Lower leg skin (tissue), 4 donors: ENCODE data around the gene TBX10. TPM values are rescaled to one million over a fixed set of nuclear protein-coding genes. Genes with fewer than 3 reads are reported as not detected.

ENCODE experiments used
- DNase-seq, 2 donors: peaks; one replicate each; pipeline ENCODE4 v3.0.0-alpha.2; 2019; ENCODE audit warnings: low spot score in 2 of 2
- H3K4me3 ChIP-seq: fragments of 200-600 bp; sonication (generic); 2 replicates; pipeline ENCODE4 v1.5.1; 2017; ENCODE audit warnings: mild to moderate bottlenecking, low read depth; ENCODE audit not compliant: poor library complexity, severe bottlenecking
- CTCF ChIP-seq, 3 donors: fragments of 450-650 bp; IDR thresholded peaks; one replicate each; pipeline ENCODE4 v1.5.1; 2016; ENCODE audit warnings: antibody characterized with exemption in 3 of 3, mild to moderate bottlenecking in 3 of 3, moderate library complexity in 2 of 3
- POLR2A ChIP-seq, 2 donors: fragments of 450-650 bp; IDR thresholded peaks; one replicate each; pipeline ENCODE4 v1.6.1; 2016 to 2017; ENCODE audit warnings: antibody characterized with exemption in 2 of 2, mild to moderate bottlenecking in 1 of 2, moderate library complexity in 1 of 2
- WGBS, 2 donors: methylation state at CpG; one replicate each; pipeline ENCODE4 v1.1.5; 2018; 5-methylcytosine and 5-hydroxymethylcytosine counted together
- intact Hi-C: fragments of 100-400 bp; cut with DNase I; formaldehyde crosslinking; loops from one replicate; pipeline ENCODE4 v1.15.0; 2023; ENCODE audit warnings: low total_unique reads
- total RNA-seq, 4 donors: library from RNA; depleted of rRNA; stranded (reverse); fragments of >200 nt; gene quantifications; one replicate each; pipeline ENCODE4 v1.1.0, GENCODE V29; 2016

The TBX10 gene
- total RNA-seq, 4 donors from 2014 or later = not detected

GRCh38 chr11:67651976-67652781, 12.6 kb upstream of the TBX10 start:
- WGBS, 2 donors = 32 to 36% methylated on average over 13 of the region's 13 CpGs
- no peak overlapping the region for H3K4me3 ChIP-seq
- intact Hi-C loops = no loop called here
- DNase-seq = no peak
- TF ChIP-seq CTCF (IDR thresholded peaks at IDR 0.05) (no peak), POLR2A (IDR thresholded peaks at IDR 0.05) (no peak)

GRCh38 chr11:67649634-67650510, 10.3 kb upstream of the TBX10 start:
- no peak overlapping the region for H3K4me3 ChIP-seq
- intact Hi-C loops = no loop called here
- TF ChIP-seq POLR2A (IDR thresholded peaks at IDR 0.05) (no peak), CTCF (IDR thresholded peaks at IDR 0.05) (no peak)
- 79 to 83% methylated on average over 22 of the region's 22 CpGs for WGBS, 2 donors
- DNase-seq = no peak

GRCh38 chr11:67648796-67649613, 9.4 kb upstream of the TBX10 start:
- 59 to 61% methylated on average over 11 to 12 of the region's 12 CpGs for WGBS, 2 donors
- intact Hi-C loops = no loop called here
- DNase-seq = no peak
- no peak overlapping the region for H3K4me3 ChIP-seq
- no peak for TF ChIP-seq POLR2A (IDR thresholded peaks at IDR 0.05)

GRCh38 chr11:67648140-67648795, 8.7 kb upstream of the TBX10 start:
- DNase-seq = no peak
- TF ChIP-seq POLR2A (IDR thresholded peaks at IDR 0.05) (no peak), CTCF (IDR thresholded peaks at IDR 0.05) (no peak)
- intact Hi-C loops = no loop called here
- WGBS, 2 donors = 61 to 66% methylated on average over 9 to 10 of the region's 12 CpGs
- no peak overlapping the region for H3K4me3 ChIP-seq

GRCh38 chr11:67647471-67647870, 7.9 kb upstream of the TBX10 start:
- H3K4me3 ChIP-seq = no peak overlapping the region
- TF ChIP-seq CTCF (IDR thresholded peaks at IDR 0.05) (no peak), POLR2A (IDR thresholded peaks at IDR 0.05) (no peak)
- peak in 1 of 2 donors; percentile 68 for DNase-seq
- WGBS, 2 donors = 66 to 67% methylated on average over 13 to 15 of the region's 15 CpGs
- intact Hi-C loops = no loop called here
